ENCODE results near the gene SLC18A3.

GRCh38 chr10:49631975-49632374, 21.9 kb downstream of the SLC18A3 start:
- TF ChIP-seq TEAD4 (IDR thresholded peaks at IDR 0.05) = no peak
- no peak for TF ChIP-seq MAX (IDR thresholded peaks at IDR 0.05)
